PC-9 (cell line): ENCODE results near the gene TP53RK. TPM values are rescaled to one million over a fixed set of nuclear protein-coding genes. Genes with fewer than 3 reads are reported as not detected.
"Not testable (repeated sequence)": the region's sequence is repeated elsewhere in the genome, so short reads cannot be mapped to it uniquely, and the experiment has no call there.

Experiments used
- BruUV-seq: library from RNA; stranded (reverse); fragments of 400-500 nt; replicated peaks from 2 replicates; lab custom pipeline; 2021; lab: Mats Ljungman, UMichigan
- CTCF ChIA-PET: fragments of 300-600 bp; sonication (Branson Sonifier 250); formaldehyde crosslinking; loops from one replicate; lab custom pipeline; 2022; ENCODE audit warnings: antibody characterized with exemption; lab: Charles Lee
- POLR2A ChIA-PET: fragments of 300-600 bp; sonication (Branson Sonifier 250); formaldehyde crosslinking; loops from one replicate; lab custom pipeline; 2022; ENCODE audit warnings: antibody characterized with exemption; ENCODE audit not compliant: unreplicated experiment; lab: Charles Lee
- DNase-seq, 2 experiments: peaks; one replicate each; pipeline versions ENCODE4 v3.0.0 to v3.0.0-alpha.2; 2015 to 2022; ENCODE audit warnings: mixed read lengths in 1 of 2
- H2AFZ ChIP-seq: fragments of 200-600 bp; sonication (generic); 2 replicates; pipeline ENCODE4 v1.8.1; 2017; ENCODE audit warnings: antibody characterized with exemption
- H3F3A ChIP-seq: fragments of 200-600 bp; sonication (generic); 2 replicates; pipeline ENCODE4 v1.8.1; 2017; ENCODE audit warnings: antibody characterized with exemption, mild to moderate bottlenecking, low read depth; ENCODE audit not compliant: insufficient read depth
- H3K27ac ChIP-seq: fragments of 200-600 bp; sonication (generic); 2 replicates; pipeline ENCODE4 v1.6.1; 2016; ENCODE audit warnings: mixed run types
- H3K27me3 ChIP-seq: fragments of 200-600 bp; sonication (generic); 2 replicates; pipeline ENCODE4 v1.6.1; 2016; ENCODE audit warnings: low read depth, mixed run types; ENCODE audit not compliant: insufficient read depth
- H3K36me3 ChIP-seq: fragments of 200-600 bp; sonication (generic); 2 replicates; pipeline ENCODE4 v1.6.1; 2016; ENCODE audit warnings: low read depth, mixed run types
- H3K4me1 ChIP-seq: fragments of 200-600 bp; sonication (generic); replicated peaks from 2 replicates; pipeline ENCODE4 v1.6.1; 2016; ENCODE audit warnings: mixed run types; ENCODE audit not compliant: insufficient read depth
- H3K4me2 ChIP-seq: fragments of 200-600 bp; sonication (generic); 2 replicates; pipeline ENCODE4 v1.6.1; 2017; ENCODE audit warnings: mixed run types
- H3K4me3 ChIP-seq: fragments of 200-600 bp; sonication (generic); 2 replicates; pipeline ENCODE4 v1.6.1; 2016; ENCODE audit warnings: mixed run types
- H3K79me2 ChIP-seq: fragments of 200-600 bp; sonication (generic); 2 replicates; pipeline ENCODE4 v1.6.1; 2017; ENCODE audit warnings: low read depth, mixed run types
- H3K9me2 ChIP-seq: fragments of 200-600 bp; sonication (generic); 2 replicates; pipeline ENCODE4 v1.8.1; 2017; ENCODE audit warnings: mild to moderate bottlenecking; ENCODE audit not compliant: insufficient read depth
- H3K9me3 ChIP-seq: fragments of 200-600 bp; sonication (generic); 2 replicates; pipeline ENCODE4 v1.8.1; 2016; ENCODE audit warnings: low read depth; ENCODE audit not compliant: insufficient read depth
- H4K20me1 ChIP-seq: fragments of 200-600 bp; sonication (generic); 2 replicates; pipeline ENCODE4 v1.8.1; 2017; ENCODE audit not compliant: insufficient read depth
- CTCF ChIP-seq: fragments of 200-600 bp; sonication (generic); conservative IDR thresholded peaks from 2 replicates; pipeline ENCODE4 v1.6.1; 2017; ENCODE audit warnings: mixed run types, antibody characterized with exemption, mild to moderate bottlenecking, moderate library complexity
- EZH2 ChIP-seq: fragments of 200-600 bp; sonication (generic); IDR thresholded peaks from 2 replicates; pipeline ENCODE4 v1.8.0; 2017; ENCODE audit warnings: antibody characterized with exemption, low read depth
- intact Hi-C: fragments of 100-400 bp; cut with micrococcal nuclease; formaldehyde crosslinking; loops from one replicate; pipeline ENCODE4 v1.10.0; 2022; ENCODE audit not compliant: unreplicated experiment
- total RNA-seq: library from RNA; stranded (reverse); gene quantifications from 2 replicates; pipeline ENCODE4 v1.2.3, GENCODE V29; 2021

TP53RK gene
- total RNA-seq, 1 experiment from 2014 or later = 10.4 TPM

- Histone ChIP-seq H3K4me3 (no peak overlapping the region), H3K79me2 (peaks cover 7% of the 10 kb centered on the region; the same call in 1 of the 2 replicates), H3K9me2 (no peaks in the 10 kb centered on the region), H3K27ac (no peak overlapping the region), H3K27me3 (no peaks in the 10 kb centered on the region), H4K20me1 (peaks cover 19% of the 10 kb centered on the region), H3K36me3 (no peaks in the 10 kb centered on the region), H3K4me2 (no peak overlapping the region), H3K4me1 (no peaks in the 10 kb centered on the region), H3F3A (no peaks in the 10 kb centered on the region), H2AFZ (no peak overlapping the region), H3K9me3 (no peaks in the 10 kb centered on the region)
- ChIA-PET CTCF (no interaction called here), POLR2A (no interaction called here)
- no TSS peak for BruUV-seq
- no peak for DNase-seq
- TF ChIP-seq EZH2 (no peak), CTCF (no peak)
- intact Hi-C loops = no loop called here
Measured at GRCh38 chr20:46678516-46678915, 10.7 kb downstream of the TP53RK start.

DNA sequence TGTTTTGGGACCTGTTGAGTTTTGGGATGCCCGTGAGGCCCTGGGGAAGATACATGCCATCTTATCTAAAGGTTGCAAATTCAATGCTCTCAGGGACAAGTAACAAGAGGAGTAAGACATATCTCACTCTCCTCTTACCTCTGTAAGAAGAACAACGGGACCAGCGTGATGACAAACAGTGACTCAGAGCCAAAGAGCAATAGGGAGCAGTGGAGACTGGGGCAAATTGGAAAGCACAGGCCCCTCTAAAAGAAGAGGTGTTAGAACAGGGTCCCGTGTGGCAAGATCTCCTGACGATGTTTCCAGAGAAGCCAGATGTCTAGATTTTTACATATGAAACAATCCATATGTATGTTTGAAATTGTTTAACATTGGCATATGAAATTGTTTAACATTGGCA is 11.6 kb downstream of the TP53RK start:
- H2AFZ ChIP-seq = no peak overlapping the region
- H4K20me1 ChIP-seq = peaks cover 21% of the 10 kb centered on the region
- H3K9me2 ChIP-seq = no peaks in the 10 kb centered on the region
- no peaks in the 10 kb centered on the region for H3K27me3 ChIP-seq
- H3K4me3 ChIP-seq = no peak overlapping the region
- DNase-seq = no peak
- no peaks in the 10 kb centered on the region for H3F3A ChIP-seq
- no TSS peak for BruUV-seq
- POLR2A ChIA-PET = no interaction called here
- no peaks in the 10 kb centered on the region for H3K36me3 ChIP-seq
- intact Hi-C loops = no loop called here
- TF ChIP-seq CTCF (no peak), EZH2 (no peak)
- H3K4me2 ChIP-seq = no peak overlapping the region
- CTCF ChIA-PET = no interaction called here
- no peaks in the 10 kb centered on the region for H3K4me1 ChIP-seq
- H3K9me3 ChIP-seq = no peaks in the 10 kb centered on the region
- H3K27ac ChIP-seq = no peak overlapping the region
- H3K79me2 ChIP-seq = no peaks in the 10 kb centered on the region

GRCh38 chr20:46676649-46677316 is 12.5 kb downstream of the TP53RK start:
- CTCF ChIA-PET = not testable (repeated sequence)

More at GRCh38 chr20:46676649-46677316, 12.5 kb downstream of the TP53RK start:
- H3K9me3 ChIP-seq, BruUV-seq, H3K4me2 ChIP-seq, H3K9me2 ChIP-seq, H3K4me1 ChIP-seq, H3K36me3 ChIP-seq, intact Hi-C loops, H3K27me3 ChIP-seq, H3K27ac ChIP-seq, POLR2A ChIA-PET, H3K79me2 ChIP-seq, H2AFZ ChIP-seq, DNase-seq, H3K4me3 ChIP-seq, H3F3A ChIP-seq: not testable (repeated sequence)
- H4K20me1 ChIP-seq = peaks cover 15% of the 10 kb centered on the region; the same call in 1 of the 2 replicates
